HepG2 (cell line): ENCODE data around the gene PCDHB14. TPM values are rescaled to one million over a fixed set of nuclear protein-coding genes. Genes with fewer than 3 reads are reported as not detected.

Experiments used
- ATAC-seq: fragments of 200-7000 bp; cut with Tn5 transposase; 3 replicates; pipeline ENCODE4 v1.9.1; 2020; ENCODE audit warnings: mild to moderate bottlenecking, moderate library complexity
- BruUV-seq: library from RNA; stranded (reverse); fragments of 400-500 nt; replicated peaks from 2 replicates; lab custom pipeline; 2021; lab: Mats Ljungman, UMichigan
- CTCF ChIA-PET: fragments of 300-600 bp; formaldehyde crosslinking; extraction: SDS; loops from one replicate; lab custom pipeline; 2021; ENCODE audit warnings: low total read pairs, inconsistent platforms, low intra/inter-chr PET ratio; lab: Yijun Ruan, JAX
- POLR2A ChIA-PET: fragments of 350-600 bp; sonication (Branson Sonifier 250); formaldehyde crosslinking; loops from one replicate; lab custom pipeline; 2020; ENCODE audit warnings: antibody characterized with exemption, inconsistent platforms; lab: Yijun Ruan, JAX
- DNase-seq: peaks from one replicate; pipeline ENCODE4 v3.0.0-alpha.2; 2015; ENCODE audit warnings: low spot score
- FAIRE-seq: peaks from 3 replicates; lab custom pipeline; 2011; peaks lifted over from hg19 to GRCh38; lab: Jason Lieb, UNC
- H2AFZ ChIP-seq: one replicate; pipeline ENCODE4 v1.6.1; 2011; ENCODE audit warnings: low read length, inconsistent platforms
- H3K27ac ChIP-seq: fragments of 300-600 bp; 3 replicates; pipeline ENCODE4 v1.8.0; 2011; ENCODE audit warnings: mixed run types, mild to moderate bottlenecking, mixed read lengths, low read length, inconsistent platforms; ENCODE audit not compliant: insufficient read depth; ENCODE audit errors: extremely low read length
- H3K27me3 ChIP-seq, 2 experiments: fragments of 200-600 bp in 1 of 2; 2 replicates in 1 of 2; 3 replicates in 1 of 2; pipeline versions ENCODE4 v1.6.0 to v1.8.0; 2011; ENCODE audit warnings: low read length in 2 of 2, mild to moderate bottlenecking in 2 of 2, moderate library complexity in 2 of 2, inconsistent platforms in 1 of 2; ENCODE audit not compliant: insufficient read depth in 2 of 2, control insufficient read depth in 1 of 2
- H3K36me3 ChIP-seq, 2 experiments: fragments of 200-600 bp in 1 of 2; replicated peaks in 1 of 2; 2 replicates in 1 of 2; 3 replicates in 1 of 2; pipeline versions ENCODE4 v1.5.1 to v1.8.0; 2011; ENCODE audit warnings: low read length in 2 of 2, inconsistent platforms in 1 of 2; ENCODE audit not compliant: insufficient read depth in 2 of 2, control insufficient read depth in 1 of 2
- H3K4me1 ChIP-seq: 2 replicates; pipeline ENCODE4 v1.5.1; 2012; ENCODE audit warnings: low read length, inconsistent platforms; ENCODE audit not compliant: insufficient read depth
- H3K4me2 ChIP-seq: 2 replicates; pipeline ENCODE4 v1.6.0; 2011; ENCODE audit warnings: low read depth, low read length, inconsistent platforms
- H3K4me3 ChIP-seq, 3 experiments: fragments of 200-600 bp in 1 of 3; sonication (generic), shearing (Covaris generic) in 1 of 3; replicated peaks in 1 of 3; 2 replicates each; pipeline ENCODE4 v1.5.1; 2011 to 2016; ENCODE audit warnings: low read length in 3 of 3, inconsistent platforms in 2 of 3, low read depth in 2 of 3, mild to moderate bottlenecking in 2 of 3, control low read depth in 1 of 3, mixed read lengths in 1 of 3; ENCODE audit not compliant: insufficient read depth in 1 of 3
- H3K79me2 ChIP-seq: one replicate; pipeline ENCODE4 v1.6.1; 2011; ENCODE audit warnings: low read length, inconsistent platforms; ENCODE audit not compliant: insufficient read depth
- H3K9ac ChIP-seq: 2 replicates; pipeline ENCODE4 v1.6.0; 2011; ENCODE audit warnings: mild to moderate bottlenecking, low read depth, low read length, inconsistent platforms; ENCODE audit not compliant: insufficient read depth
- H3K9me3 ChIP-seq: 2 replicates; pipeline ENCODE4 v1.5.1; 2012; ENCODE audit warnings: mild to moderate bottlenecking, low read length
- H4K20me1 ChIP-seq: 2 replicates; pipeline ENCODE4 v1.6.0; 2011; ENCODE audit warnings: inconsistent platforms, mild to moderate bottlenecking, low read length, moderate library complexity; ENCODE audit not compliant: insufficient read depth
- CCAR2 ChIP-seq: fragments of 200-400 bp; formaldehyde crosslinking; optimal IDR thresholded peaks from 2 replicates; pipeline ENCODE3; 2018; ENCODE audit warnings: low read depth, mild to moderate bottlenecking, low read length, moderate library complexity
- HCFC1 ChIP-seq: fragments of 150-350 bp; IDR thresholded peaks from 2 replicates; pipeline ENCODE4 v1.6.1; 2014; ENCODE audit warnings: low read depth, low read length
- MEF2D ChIP-seq: sonication (generic); formaldehyde crosslinking; IDR thresholded peaks from 2 replicates; pipeline ENCODE4 v1.5.1; 2020; ENCODE audit warnings: mild to moderate bottlenecking, missing genetic modification reagents
- MXD4 ChIP-seq: IDR thresholded peaks from 2 replicates; pipeline ENCODE4 v1.6.1; 2016; ENCODE audit warnings: mild to moderate bottlenecking, missing biosample characterization, missing genetic modification reagents
- NCOR1 ChIP-seq: fragments of 200-600 bp; sonication (generic); IDR thresholded peaks from 2 replicates; pipeline ENCODE4 v1.7.0; 2017; ENCODE audit warnings: antibody characterized with exemption, low read length, borderline replicate concordance
- RBM22 ChIP-seq: fragments of 200-400 bp; formaldehyde crosslinking; optimal IDR thresholded peaks from 2 replicates; pipeline ENCODE3; 2017; ENCODE audit warnings: mild to moderate bottlenecking, low read length, moderate library complexity
- SIX1 ChIP-seq: sonication (generic); formaldehyde crosslinking; IDR thresholded peaks from 2 replicates; pipeline ENCODE4 v1.4.0; 2020; ENCODE audit warnings: missing genetic modification reagents, borderline replicate concordance
- SNAPC2 ChIP-seq: sonication (generic); formaldehyde crosslinking; IDR thresholded peaks from 2 replicates; pipeline ENCODE4 v1.8.1; 2022; ENCODE audit warnings: mild to moderate bottlenecking, missing genetic modification reagents
- ZNF891 ChIP-seq: sonication (generic); formaldehyde crosslinking; IDR thresholded peaks from 2 replicates; pipeline ENCODE4 v1.5.0; 2020; ENCODE audit warnings: mild to moderate bottlenecking, missing genetic modification reagents
- in situ Hi-C: cut with HindIII; loops from 2 replicates; pipeline ENCODE4 v1.10.0; 2017; ENCODE audit warnings: low pct_unique_long_range_greater_than_20kb; ENCODE audit not compliant: extremely low pct_ligation_motif_present
- intact Hi-C: fragments of 100-400 bp; cut with micrococcal nuclease; formaldehyde crosslinking; loops from one replicate; pipeline ENCODE4 v1.10.0; 2022; ENCODE audit not compliant: unreplicated experiment
- polyA plus RNA-seq, 8 experiments: library from polyadenylated mRNA; depleted of rRNA in 3 of 8; stranded (reverse) in 7 of 8; unstranded in 1 of 8; fragments of >200 nt; fragmentation: Illumina TruSeq in 4 of 8; extraction: Trizol in 4 of 8; gene quantifications; 2 replicates each; pipeline versions ENCODE4 v1.2.1 to v1.2.3, GENCODE V29; 2011 to 2016; ENCODE audit warnings: low read depth in 4 of 8, missing spikeins in 1 of 8, mixed read lengths in 1 of 8; ENCODE audit not compliant: insufficient read depth in 1 of 8
- total RNA-seq, 5 experiments: library from RNA; depleted of rRNA; stranded (reverse); fragments of >200 nt; fragmentation: Illumina TruSeq; extraction: Trizol; gene quantifications; 2 replicates each; pipeline ENCODE4 v1.2.3, GENCODE V29; 2016; ENCODE audit warnings: low read depth in 1 of 5
- TF ChIP-seq, protein P1 (sequence below): sonication (generic); formaldehyde crosslinking; IDR thresholded peaks from 2 replicates; pipeline ENCODE4 v1.4.0; 2020; ENCODE audit warnings: mild to moderate bottlenecking, missing genetic modification reagents, borderline replicate concordance
- TF ChIP-seq, protein P2 (sequence below): sonication (generic); formaldehyde crosslinking; IDR thresholded peaks from 2 replicates; pipeline ENCODE4 v1.9.0; 2021; ENCODE audit warnings: missing genetic modification reagents, borderline replicate concordance

The PCDHB14 gene
- total and polyA plus RNA-seq, 2 of the 13 experiments (the other 11 are each of a cell fraction or from before 2014, with no cell fraction given) = 0.37 to 0.40 TPM

DNA sequence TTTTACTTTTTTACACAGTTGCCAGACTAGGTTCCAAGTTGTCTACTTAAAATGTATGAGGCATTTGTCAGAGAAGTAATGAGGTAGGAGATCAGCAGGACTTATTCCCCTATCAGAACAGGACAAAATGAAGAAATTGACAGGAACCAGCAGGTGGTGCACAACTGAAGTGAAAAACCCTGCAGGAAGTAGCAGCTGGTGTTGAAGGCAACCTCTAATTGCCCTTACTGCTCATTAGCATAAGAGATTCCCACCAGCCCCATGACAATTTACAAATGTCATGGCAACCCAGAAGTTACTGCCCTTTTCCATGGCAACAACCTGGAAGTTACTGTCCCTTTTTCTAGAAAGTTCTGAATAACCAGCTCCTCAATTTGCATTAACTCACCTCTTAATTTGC is 27.4 kb downstream of the PCDHB14 start (continued):
- TF ChIP-seq MXD4 (CRISPR knock-in tag) = no peak
- TF ChIP-seq NCOR1 = no peak
- no peak for TF ChIP-seq SNAPC2 (CRISPR knock-in tag)

DNA sequence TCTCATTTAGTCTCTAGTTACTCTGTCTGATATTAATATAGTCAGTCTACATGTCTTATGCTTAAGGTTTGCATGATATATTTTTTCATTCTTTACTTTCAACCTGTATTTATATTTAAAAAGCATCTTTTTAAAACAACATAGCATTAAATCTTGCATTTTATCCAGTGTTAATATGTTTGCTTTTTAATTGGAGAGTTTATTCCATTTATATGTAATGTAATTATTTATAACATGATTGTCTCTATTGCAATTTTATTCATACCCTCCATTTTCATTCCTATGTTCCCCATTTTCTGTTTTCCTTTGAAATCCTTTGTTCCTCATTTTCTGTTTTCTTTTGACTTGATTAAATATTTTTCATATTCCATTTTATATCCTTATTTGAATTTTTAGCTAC is 35.3 kb downstream of the PCDHB14 start:
- Histone ChIP-seq H3K9me3 (peaks cover 94% of the 10 kb centered on the region), H3K4me3 (no peak overlapping the region)
- no peak for FAIRE-seq

DNA sequence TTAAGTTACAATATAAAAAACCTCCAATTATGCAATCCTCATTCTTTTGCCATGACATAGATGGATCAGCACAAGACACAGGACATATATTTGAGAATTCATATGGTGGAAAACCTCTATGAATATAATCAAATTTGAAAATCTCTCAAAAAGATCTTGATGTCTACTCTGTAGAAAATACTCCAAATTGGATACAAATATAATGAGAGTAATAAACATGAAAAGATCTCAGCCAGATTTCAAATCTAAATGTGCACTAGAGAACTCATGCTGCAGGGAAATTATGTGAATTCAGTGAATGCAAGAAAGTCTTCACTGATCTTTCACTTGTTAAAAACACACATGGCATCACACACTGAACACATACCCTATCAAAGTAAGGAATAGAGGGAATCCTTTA is 35.8 kb downstream of the PCDHB14 start:
- ChIA-PET POLR2A (no interaction called here), CTCF (no interaction called here)
- Histone ChIP-seq H4K20me1 (no peaks in the 10 kb centered on the region), H3K4me3 (no peak overlapping the region), H3K4me2 (no peak overlapping the region), H3K4me1 (no peaks in the 10 kb centered on the region), H3K27ac (no peak overlapping the region), H2AFZ (no peak overlapping the region), H3K27me3 (no peaks in the 10 kb centered on the region; a peak in 1 of 5 replicates), H3K9me3 (peaks cover 94% of the 10 kb centered on the region), H3K79me2 (no peaks in the 10 kb centered on the region), H3K9ac (no peak overlapping the region), H3K36me3 (no peaks in the 10 kb centered on the region)
- ATAC-seq (no peak), FAIRE-seq (no peak), DNase-seq (no peak)
- no TSS peak for BruUV-seq
- intact Hi-C loops (no loop called here), in situ Hi-C loops (loop anchor here (25.0 kb wide), 1 partner anchor 497 kb away; no protein-coding TSS in a partner anchor)
- TF ChIP-seq HCFC1 = no peak
- no peak for TF ChIP-seq SIX1
- TF ChIP-seq MEF2D (CRISPR knock-in tag) = no peak
- no peak for TF ChIP-seq RBM22
- TF ChIP-seq, protein P1, sequence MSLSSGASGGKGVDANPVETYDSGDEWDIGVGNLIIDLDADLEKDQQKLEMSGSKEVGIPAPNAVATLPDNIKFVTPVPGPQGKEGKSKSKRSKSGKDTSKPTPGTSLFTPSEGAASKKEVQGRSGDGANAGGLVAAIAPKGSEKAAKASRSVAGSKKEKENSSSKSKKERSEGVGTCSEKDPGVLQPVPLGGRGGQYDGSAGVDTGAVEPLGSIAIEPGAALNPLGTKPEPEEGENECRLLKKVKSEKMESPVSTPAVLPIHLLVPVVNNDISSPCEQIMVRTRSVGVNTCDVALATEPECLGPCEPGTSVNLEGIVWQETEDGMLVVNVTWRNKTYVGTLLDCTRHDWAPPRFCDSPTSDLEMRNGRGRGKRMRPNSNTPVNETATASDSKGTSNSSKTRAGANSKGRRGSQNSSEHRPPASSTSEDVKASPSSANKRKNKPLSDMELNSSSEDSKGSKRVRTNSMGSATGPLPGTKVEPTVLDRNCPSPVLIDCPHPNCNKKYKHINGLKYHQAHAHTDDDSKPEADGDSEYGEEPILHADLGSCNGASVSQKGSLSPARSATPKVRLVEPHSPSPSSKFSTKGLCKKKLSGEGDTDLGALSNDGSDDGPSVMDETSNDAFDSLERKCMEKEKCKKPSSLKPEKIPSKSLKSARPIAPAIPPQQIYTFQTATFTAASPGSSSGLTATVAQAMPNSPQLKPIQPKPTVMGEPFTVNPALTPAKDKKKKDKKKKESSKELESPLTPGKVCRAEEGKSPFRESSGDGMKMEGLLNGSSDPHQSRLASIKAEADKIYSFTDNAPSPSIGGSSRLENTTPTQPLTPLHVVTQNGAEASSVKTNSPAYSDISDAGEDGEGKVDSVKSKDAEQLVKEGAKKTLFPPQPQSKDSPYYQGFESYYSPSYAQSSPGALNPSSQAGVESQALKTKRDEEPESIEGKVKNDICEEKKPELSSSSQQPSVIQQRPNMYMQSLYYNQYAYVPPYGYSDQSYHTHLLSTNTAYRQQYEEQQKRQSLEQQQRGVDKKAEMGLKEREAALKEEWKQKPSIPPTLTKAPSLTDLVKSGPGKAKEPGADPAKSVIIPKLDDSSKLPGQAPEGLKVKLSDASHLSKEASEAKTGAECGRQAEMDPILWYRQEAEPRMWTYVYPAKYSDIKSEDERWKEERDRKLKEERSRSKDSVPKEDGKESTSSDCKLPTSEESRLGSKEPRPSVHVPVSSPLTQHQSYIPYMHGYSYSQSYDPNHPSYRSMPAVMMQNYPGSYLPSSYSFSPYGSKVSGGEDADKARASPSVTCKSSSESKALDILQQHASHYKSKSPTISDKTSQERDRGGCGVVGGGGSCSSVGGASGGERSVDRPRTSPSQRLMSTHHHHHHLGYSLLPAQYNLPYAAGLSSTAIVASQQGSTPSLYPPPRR (CRISPR knock-in tag) = no peak
- TF ChIP-seq CCAR2 = no peak
- TF ChIP-seq, protein P2, sequence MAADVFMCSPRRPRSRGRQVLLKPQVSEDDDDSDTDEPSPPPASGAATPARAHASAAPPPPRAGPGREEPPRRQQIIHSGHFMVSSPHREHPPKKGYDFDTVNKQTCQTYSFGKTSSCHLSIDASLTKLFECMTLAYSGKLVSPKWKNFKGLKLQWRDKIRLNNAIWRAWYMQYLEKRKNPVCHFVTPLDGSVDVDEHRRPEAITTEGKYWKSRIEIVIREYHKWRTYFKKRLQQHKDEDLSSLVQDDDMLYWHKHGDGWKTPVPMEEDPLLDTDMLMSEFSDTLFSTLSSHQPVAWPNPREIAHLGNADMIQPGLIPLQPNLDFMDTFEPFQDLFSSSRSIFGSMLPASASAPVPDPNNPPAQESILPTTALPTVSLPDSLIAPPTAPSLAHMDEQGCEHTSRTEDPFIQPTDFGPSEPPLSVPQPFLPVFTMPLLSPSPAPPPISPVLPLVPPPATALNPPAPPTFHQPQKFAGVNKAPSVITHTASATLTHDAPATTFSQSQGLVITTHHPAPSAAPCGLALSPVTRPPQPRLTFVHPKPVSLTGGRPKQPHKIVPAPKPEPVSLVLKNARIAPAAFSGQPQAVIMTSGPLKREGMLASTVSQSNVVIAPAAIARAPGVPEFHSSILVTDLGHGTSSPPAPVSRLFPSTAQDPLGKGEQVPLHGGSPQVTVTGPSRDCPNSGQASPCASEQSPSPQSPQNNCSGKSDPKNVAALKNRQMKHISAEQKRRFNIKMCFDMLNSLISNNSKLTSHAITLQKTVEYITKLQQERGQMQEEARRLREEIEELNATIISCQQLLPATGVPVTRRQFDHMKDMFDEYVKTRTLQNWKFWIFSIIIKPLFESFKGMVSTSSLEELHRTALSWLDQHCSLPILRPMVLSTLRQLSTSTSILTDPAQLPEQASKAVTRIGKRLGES (CRISPR knock-in tag) = no peak

More for the DNA sequence above, 35.3 kb downstream of the PCDHB14 start:
- H3K4me2 ChIP-seq = no peak overlapping the region
- H3K4me1 ChIP-seq = no peaks in the 10 kb centered on the region
- no TSS peak for BruUV-seq
- CTCF ChIA-PET = no interaction called here
- no peaks in the 10 kb centered on the region for H3K79me2 ChIP-seq
- intact Hi-C loops = no loop called here
- in situ Hi-C loops = loop anchor here (25.0 kb wide), 1 partner anchor 496 kb away; no protein-coding TSS in a partner anchor
- H3K9ac ChIP-seq = no peak overlapping the region
- H2AFZ ChIP-seq = no peak overlapping the region
- no peak for TF ChIP-seq ZNF891
- DNase-seq = no peak
- no peaks in the 10 kb centered on the region; a peak in 1 of 5 replicates for H3K27me3 ChIP-seq
- POLR2A ChIA-PET = no interaction called here
- no peak for ATAC-seq
- no peaks in the 10 kb centered on the region for H4K20me1 ChIP-seq
- H3K36me3 ChIP-seq = no peaks in the 10 kb centered on the region
- no peak overlapping the region for H3K27ac ChIP-seq
